IPS-NIHi11 (cell line): ENCODE results near the gene CPS1.

Experiments
- DNase-seq: peaks from one replicate; pipeline ENCODE4 v3.0.0; 2012; ENCODE audit warnings: mixed read lengths, low spot score

Gene CPS1

DNA sequence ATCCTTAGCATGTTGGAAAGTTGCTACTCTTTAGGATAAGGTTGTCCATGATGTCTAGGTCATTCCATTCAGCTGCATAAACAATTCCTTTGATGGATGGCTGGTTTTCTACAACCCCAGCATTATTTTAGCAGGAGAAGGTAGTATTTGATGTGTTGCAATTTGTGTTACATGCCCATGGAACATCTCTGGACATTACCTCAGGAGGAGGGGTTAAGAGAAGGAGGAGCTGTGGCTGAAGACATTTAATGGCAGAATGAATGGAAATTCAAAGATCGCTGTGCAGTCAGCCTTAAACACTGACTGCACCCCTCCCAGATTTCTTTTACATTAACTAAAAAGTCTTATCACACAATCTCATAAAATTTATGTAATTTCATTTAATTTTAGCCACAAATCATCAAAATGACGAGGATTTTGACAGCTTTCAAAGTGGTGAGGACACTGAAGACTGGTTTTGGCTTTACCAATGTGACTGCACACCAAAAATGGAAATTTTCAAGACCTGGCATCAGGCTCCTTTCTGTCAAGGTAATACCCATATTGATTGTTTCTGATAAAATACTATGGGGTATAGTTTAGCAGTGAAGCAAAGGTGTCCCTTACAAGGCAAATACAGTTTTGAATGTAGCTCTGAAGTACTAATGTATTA lies at the start of gene CPS1:
Gene CPS1 (plus strand): TSS at position 271 of the 652 bp plus-strand sequence. CDS start 135 bp downstream, at position 406.
- DNase-seq = no peak

DNA sequence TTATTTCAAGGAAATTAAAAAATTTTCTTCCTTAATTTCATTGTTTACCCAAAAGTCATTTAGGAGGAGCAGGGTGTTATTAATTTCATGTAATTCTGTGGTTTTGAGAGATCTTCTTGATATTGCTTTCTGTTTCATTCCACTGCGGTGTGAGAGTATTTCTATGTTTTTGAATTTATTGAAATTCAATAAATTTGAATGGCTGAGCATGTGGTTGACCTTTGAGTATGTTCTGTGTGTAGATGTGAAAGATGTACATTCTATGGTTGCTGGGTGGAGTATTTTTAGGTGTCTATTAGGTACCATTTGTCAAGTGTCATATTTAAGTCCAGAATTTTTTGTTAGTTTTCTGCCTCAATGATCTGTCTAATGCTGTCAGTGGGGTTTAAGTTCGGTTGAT lies 40.5 kb upstream of the CPS1 start:
- DNase-seq = no peak

DNA sequence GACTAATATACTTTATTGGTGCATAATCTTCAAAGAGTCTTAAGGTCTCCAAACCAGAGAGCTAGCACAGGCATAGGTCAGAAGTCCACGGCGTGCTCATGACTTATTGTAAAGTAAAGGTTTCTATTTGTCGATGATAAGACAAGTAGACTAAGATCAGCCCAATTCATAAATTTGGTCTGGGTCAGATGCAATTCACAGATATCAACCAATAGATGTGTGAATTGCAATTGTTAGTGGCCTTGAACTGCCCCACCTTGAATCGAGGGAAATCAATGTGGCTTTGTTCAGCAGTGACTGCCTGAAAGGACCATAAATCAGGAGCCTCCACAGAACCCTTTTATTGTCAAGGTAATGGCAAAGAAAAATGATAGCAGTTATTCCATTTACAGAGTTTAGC lies 39.1 kb upstream of the CPS1 start:
- no peak for DNase-seq

DNA sequence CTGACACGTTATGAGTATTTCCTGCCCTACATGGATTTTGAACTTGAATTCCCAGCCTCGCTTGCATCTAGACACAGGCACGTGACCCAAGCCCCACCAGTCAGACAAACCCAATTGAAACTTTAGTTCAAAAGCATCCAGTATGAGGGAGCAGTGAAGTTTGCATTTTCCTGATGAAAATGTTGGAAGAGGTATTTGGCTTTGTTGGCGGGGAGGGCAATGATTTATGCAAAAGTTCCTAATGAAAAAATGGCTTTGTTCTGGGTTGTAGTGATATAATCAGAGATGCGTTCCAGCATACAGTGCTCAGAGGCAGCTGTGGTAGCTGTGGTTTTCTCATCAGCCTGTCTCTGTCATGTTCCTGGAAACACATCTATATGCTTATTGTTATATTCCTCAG lies 36.8 kb upstream of the CPS1 start:
- no peak for DNase-seq

DNA sequence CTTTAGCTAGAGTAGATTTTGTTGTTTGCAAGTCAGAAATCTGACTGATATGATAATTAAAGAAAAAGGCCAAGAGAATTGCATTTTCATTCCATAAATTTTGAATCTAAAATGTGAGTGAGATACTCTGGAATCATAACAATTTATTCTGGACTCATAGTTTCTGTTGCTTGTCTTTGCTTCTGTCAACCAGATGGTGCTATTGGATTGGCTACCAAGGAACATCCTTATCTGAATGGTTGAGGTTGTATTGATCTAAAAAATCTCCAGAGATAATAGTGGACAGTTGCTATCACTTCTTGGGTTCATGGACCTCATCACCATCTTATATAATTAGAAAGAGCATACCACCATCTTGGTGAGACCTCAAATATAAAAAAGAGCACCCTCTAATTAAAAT lies 34.0 kb upstream of the CPS1 start:
- DNase-seq = no peak

DNA sequence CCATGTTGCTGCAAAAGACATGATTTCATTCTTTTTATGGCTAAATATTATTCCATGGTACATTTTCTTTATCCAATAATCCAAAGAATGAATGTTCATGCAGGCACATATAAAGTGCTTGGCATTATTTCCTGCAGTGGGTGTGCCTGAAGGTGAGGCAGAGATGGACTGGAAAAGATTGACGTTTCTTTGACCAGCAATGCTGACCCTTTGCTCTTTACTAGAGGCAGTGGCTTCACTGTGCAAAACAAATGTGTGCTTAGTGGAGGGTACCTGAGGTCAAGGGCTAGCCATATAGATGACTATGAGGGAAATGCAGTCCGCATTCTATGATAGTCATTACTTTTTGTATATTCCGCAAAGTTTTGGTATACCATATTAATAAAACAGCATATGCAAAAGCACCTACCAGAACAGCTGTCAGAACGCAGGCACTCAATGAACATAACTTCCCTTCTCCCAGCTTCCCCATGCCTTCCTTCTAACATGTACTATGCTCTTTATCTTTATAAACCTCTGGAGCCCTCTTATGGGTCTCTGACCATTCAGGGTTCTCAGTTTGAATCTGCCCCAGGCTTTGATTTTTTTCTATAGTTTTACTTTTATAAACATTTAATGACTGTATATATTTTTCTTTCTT lies 32.6 kb upstream of the CPS1 start:
- no peak for DNase-seq

DNA sequence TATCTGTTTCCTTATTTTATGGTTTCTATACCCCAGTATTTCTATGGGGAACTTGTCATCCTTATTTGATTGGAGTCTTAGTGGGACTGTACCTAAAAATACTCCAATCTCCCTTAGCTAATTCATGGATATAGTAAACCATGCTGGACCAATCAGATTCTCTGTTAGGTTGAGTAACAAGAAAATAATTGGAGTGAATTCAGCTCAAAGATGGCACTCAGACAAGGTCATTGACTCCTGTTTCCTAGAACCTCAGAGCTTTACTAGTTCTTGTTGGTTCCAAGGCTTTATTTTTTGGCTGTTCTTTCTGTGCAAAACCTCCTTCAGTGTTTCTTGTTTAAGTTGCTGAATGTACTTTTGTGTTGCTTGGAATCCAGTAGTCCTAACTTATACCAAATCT lies 31.9 kb upstream of the CPS1 start:
- no peak for DNase-seq

DNA sequence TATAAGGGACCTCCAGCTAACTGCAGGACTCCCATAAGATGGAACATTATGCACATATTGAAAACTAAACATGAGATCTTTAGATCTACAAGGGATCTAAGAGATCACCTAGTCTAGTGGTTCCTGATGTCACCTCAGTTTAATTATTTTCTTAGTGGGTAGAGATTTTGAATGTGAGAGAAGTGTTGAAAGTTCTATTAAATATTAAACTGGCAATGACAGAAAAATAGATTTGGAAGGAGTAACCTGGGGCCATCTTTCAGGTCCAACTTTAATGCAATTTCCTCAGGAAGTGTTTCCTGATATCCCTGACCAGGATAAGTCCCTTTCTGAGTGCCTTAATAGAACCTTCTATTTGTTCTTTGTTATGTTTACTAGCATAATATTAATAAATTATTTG lies 29.1 kb upstream of the CPS1 start:
- no peak for DNase-seq

DNA sequence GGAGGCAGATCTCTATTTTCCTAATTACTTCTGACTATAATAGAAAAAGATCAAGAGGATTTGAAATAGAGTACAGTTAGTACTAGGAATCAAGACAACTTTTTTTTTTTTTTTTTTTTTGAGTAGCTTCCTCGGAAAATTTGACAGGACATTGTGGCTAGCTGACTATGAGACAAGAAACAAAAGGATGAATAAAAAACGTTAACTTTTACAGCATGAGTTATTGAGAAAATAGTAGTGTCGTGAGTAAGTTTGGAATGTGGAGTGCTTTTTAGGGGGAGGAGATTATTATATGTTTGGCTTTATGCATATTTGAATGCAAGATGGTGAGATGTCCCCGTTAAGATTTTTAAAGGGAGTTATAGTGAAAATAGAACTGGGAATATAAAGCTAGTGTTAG lies 27.7 kb upstream of the CPS1 start:
- DNase-seq = no peak

DNA sequence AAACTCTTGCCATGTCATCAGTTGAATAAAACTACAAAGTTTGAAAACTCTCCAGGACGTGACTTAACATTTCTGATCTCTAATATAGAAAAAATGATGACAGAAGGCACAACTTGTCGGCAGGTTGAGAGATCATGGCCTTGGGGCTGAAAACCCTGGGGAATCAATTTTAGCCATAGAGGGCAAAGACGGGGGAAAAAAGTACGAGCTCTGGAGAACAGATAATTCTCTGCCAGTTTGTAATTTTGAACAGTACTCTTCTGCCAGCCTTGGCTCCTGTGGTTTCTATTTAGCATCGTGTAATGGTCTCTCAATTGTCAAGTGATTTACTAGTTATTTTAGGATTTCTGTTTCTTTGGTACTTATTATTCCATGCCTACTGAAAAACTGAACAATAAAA lies 25.3 kb upstream of the CPS1 start:
- DNase-seq = no peak

DNA sequence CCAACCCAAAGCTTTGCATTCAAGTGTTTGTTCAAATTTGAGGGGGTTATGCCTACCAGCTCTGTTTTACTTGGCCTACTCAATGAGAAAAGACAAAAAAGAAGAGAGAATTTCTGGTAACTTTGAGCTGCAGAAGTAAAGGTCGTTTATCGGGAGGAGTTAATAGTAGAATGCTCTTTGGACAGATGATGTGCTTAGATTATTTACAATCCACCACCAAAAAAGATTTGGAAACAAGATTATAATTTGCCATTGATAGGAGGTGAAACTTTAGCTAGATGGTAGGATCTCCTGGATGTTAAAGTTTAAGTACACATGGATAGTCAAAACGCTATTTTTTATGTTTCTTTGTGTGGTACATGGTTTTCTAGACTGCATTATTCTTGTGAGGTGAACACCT lies 24.9 kb upstream of the CPS1 start:
- DNase-seq = no peak

DNA sequence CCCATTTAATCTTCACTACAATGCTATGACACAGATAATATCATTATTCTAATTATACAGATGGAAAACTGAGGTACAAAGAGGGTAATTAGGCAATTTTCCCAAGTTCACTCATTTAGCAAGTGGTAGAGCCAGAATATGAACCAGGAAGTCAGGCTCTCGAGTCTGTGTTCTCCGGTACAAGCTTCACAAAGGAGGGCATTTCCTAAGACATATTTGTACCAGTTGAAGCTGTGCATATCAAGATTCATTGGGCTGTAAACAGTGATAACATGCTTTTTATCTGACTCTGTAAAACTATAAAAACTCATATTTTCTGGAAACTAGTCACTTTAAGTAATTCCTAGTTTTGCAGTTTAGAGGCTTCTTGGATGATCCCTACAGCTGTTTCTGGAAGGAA lies 23.0 kb upstream of the CPS1 start:
- no peak for DNase-seq

DNA sequence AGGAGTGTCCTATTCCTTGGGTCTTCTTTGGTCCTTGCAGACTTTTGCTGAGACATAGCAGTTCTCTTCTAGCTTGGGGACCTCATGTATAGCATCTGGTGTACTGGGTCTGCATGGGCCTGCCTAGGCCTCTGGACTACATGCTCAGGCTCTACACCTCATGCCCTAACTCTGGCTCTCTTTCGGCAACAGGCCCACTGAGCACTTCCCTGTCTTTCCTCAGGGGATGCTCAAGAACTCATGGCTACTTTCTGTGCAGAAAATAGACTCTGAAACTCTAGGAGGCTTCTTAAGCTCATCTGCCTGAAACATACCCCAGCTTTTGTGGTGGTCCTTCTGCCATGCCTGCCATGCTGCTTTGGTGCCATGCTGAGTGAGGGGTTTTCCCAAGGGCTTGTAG lies 21.5 kb upstream of the CPS1 start:
- no peak for DNase-seq

DNA sequence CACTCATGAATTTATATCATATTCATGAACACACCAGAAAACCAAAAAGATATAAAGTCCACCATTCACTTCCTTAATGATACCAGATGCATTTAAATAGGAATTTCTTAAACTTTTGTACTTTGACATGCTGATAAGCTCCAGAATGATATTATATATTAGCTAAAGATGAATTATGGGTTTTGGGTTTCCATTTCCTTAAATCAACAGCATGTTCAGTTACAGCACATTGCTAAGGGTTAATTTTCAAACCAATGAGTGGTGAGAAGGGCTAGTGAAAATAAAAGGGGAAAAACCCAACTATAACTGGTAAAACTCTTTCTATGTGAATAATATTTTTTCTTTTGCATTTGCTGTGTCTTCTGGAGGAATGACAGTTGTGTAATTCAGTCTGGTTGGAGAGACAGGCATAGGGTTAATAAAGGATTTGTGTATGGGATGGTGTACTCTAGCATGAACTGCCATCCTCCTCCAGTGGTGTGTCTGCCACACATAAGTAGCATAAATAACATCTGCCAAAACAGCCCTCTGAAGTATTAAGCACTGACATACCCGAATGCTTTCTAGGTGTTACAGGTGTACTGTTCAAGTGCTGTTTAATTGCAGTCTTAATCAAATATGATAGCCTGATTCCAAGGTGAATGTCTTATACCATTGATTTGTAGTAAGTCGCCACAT lies 19.3 kb upstream of the CPS1 start:
- DNase-seq = no peak

DNA sequence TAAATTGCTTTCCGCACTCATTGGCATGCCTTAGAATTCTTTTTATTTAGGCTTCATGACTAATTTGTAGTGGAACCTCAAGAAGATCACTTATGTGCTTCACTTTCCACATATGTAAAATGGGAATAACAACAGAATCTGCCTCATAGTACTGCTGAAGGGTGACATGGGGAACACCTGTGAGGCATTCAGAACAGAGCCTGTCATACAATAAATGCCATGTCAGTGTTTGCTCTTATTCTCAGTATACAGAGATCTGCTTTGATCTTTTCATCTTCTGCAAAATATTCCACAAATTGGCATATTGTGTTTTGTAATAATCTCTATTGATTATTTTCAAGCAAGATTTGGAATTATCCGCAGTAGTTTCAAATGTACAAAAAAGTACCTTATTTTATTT lies 17.4 kb upstream of the CPS1 start:
- DNase-seq = no peak

DNA sequence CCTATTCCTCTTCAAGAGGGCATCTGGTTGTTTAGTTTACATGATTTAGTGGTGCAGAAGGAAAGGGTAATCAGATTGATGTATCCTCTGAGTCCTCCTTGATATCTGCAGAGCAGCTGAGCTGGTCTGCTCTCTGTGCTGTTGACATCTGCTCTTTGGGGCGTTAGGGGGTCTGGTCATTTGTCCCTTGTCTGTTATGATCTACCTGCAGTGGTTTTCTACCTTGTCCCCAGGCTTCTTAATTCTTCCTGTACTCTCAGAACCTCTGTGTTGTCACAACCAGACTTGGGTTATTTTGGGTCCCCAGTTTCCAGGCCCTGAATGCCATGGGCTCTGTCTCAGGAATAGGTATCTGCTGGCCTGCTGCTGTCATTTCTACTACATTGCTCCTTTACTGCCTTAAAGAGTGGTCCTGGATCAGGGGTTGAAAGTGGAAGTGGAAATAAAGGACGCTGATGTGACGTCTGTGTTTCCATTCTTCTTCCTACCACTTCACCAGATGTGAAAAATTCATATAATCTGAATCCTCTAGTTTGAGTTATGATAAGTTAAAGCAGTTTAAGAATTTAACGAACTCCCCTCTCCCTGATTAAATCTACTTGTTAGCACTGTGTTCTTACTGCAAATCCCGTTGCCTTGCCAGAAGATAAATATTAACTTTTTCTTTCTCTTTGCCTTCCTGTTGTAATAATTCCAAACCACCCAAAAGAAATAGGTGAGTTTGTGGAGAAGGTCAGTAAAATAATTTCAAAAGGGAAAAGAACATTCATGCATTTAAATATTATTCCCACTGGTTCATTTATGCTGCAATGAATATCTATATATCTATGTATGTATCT lies 16.6 kb upstream of the CPS1 start:
- no peak for DNase-seq

DNA sequence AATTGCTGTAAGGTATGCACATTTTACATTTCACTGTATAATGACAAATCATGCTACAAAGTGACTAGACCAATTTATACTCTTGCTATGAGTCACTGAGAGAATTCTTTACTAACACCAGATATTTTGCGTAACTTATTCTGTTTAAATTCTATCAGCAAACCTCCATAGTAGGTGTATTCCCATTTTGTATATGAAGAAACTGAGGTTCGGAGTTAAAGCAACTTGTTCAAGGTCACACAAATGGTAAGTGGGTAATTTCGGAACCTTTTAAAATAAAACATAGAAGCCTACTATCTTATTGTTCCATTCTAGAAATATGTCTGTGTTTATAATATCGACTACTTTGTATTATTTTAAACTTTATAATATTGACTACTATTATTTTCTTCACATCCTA lies 15.9 kb upstream of the CPS1 start:
- DNase-seq = no peak

DNA sequence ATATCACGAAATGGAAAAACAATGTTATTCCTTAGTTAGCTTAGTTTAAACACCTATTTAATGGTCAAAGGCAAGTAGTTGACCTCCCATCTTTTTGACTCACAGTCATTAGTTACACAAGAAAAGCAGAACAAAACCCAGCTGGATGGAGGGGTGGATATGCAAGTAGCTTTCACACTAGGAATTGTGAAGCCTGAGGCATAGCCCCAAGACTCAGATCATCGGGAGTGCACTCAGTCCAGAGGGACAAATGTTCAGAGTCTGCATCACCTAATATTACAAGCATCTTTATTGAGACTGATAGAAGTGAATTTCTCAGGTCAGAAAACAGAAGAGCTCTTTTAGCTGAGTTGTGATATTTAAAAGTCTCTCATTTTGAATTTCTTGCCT lies 15.5 kb upstream of the CPS1 start:
- DNase-seq = no peak

DNA sequence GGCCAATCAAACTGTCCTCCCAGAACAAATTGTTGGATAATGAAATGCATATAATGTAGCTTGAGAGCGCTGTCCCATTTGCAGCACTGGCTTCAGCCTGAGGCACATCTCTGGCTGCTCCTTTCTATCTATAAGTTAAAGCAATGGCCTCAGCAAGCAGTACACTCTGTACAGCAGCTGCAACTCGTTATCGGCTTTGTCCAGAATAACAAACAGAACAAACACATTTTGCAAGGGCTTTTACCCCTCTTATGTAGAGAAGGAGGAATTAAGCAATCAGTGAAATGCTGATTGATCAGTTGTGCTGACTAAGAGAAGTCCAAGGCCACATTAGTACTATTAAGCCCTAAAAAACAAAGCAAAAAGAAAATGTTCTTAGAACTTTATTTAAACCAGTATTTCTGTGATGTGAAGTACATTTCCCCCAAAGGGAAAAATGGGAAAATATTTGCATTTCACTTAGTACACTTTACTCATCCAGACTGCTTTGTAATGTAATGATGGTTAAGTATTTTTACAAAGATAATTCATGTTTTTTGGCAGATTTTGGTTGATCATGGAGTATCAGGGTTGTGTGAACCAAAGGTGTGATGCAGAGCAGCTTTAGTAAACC lies 15.0 kb upstream of the CPS1 start:
- no peak for DNase-seq

DNA sequence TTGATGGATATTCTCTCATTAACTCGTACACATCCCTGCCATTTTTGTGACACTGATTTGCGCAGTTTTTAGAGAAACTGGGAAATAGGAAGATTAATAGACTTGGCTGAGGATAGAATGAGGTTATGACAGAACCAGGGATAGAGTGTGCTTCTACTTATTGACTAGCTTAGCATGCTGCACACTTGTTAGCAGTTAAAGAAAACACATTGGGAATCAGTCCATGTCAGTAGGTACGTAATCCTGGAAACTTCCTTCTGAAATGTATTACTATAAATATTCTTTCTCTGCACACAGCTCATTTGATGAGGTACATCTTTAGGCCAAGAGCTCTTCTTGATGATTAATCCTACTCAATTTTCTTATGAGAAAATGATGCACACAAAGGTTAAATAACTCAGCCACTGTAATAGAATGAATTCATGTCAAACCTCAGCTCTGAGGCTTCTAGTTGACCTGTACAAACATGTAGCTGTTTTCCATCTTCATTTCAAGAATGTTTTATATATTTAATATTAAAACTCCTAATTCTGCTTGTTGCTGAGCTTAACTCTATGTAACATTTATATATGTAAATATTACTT lies 12.3 kb upstream of the CPS1 start:
- DNase-seq = no peak

DNA sequence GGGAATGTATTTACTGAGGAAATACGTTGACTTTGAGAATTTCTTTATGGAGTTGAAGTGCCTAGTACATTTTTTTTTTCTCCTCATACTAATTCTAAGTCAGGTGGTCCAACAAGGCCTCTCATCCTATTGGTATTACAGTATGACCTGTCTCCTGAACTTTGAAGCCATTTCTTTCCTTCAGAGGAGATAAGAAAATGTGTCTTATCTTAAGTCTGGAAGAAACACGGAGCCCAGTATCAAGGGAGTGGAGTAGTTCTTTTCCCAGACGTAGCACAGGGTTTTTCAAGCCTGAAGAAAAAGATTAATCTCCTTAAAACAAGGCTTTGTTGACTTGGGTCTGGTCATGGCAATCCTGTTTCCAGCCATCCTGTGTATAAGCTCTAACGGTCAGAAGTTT lies 11.6 kb upstream of the CPS1 start:
- no peak for DNase-seq
